Activated gamma-delta T cell treated with anti-CD3 and anti-CD28 coated beads, Interleukin-2, amount 50 U/mL, for 16 hours (primary cell): ENCODE results near the gene GSTA3.
"Not testable (repeated sequence)": the region's sequence is repeated elsewhere in the genome, so short reads cannot be mapped to it uniquely, and the experiment has no call there.

Experiments used
- DNase-seq: peaks from one replicate; pipeline ENCODE4 v3.0.0-alpha.2; 2020; ENCODE audit warnings: low read depth

The GSTA3 gene

DNA sequence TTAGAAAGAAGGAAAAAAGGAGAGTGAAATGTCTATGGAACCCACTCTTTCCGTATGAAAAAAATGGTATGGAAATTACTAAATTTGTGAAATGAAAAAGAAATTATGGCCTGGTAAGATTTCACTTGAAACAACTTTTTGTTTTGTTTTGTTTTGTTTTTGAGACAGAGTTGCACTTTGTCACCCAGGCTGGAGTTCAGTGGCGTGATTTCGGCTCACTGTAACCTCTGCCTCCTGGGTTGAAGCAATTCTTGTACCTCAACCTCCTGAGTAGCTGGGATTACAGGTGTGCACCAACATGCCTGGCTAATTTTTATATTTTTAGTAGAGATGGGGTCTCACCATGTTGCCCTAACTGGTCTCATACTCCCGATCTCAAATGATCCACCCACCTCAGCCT is 51.1 kb downstream of the GSTA3 start:
- DNase-seq, result no peak

DNA sequence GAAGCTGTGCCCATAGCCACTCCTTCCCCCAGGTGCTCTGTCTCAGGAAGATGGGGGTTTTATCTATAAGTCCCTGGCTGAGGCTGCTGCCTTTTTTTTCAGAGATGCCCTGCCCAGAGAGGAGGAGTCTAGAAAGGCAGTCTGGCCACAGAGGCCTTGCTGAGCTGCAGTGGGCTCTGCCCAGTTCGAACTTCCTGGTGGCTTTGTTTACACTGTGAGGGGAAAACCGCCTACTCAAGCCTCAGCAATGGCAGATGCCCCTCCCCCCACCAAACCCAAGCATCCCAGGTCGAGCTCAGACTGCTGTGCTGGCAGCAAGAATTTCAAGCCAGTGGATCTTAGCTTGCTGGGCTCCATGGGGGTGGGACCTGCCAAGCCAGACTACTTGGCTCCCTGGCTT is 53.4 kb downstream of the GSTA3 start:
- not testable (repeated sequence) for DNase-seq

DNA sequence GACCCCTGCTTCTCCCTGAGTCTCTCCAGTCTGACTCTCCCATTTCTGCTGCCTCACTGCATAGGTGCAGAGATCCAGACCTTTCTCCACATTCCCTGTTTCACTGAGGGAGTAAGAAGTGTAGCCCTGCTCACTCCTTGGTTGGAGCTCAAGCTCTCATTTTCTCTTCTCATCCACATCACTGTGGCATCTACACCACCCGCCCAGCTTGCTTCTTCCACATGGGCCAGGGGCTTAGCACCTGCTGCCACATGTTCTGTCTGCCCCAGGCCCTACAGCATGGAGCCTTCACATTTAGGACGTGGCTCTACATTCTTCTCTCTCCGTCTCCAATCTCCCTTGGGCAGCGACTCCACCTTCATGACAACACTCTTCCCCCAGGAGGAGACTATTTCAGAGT is 60.4 kb downstream of the GSTA3 start:
- no peak for DNase-seq
